K562 (cell line): Measurements from ENCODE around the gene AHI1.

Source experiments
- HNRNPUL1 ChIP-seq: fragments of 200-400 bp; formaldehyde crosslinking; IDR thresholded peaks from 2 replicates; pipeline ENCODE4 v1.6.1; 2017; ENCODE audit warnings: low read length
- MYC ChIP-seq, 2 experiments: fragments of 250-450 bp in 1 of 2; sonication (Bioruptor Pico) in 1 of 2; IDR thresholded peaks; 2 replicates each; pipeline versions ENCODE4 v1.5.1 to v1.6.1; 2012 to 2021; ENCODE audit warnings: low read depth in 2 of 2, borderline replicate concordance in 1 of 2, improper control_type of control experiment in 1 of 2, low read length in 1 of 2, mild to moderate bottlenecking in 1 of 2, moderate library complexity in 1 of 2
- NR2C1 ChIP-seq, 2 experiments: fragments of 450-650 bp; IDR thresholded peaks; 2 replicates each; pipeline ENCODE4 v1.6.1; 2017; ENCODE audit warnings: mild to moderate bottlenecking in 2 of 2, antibody characterized with exemption in 1 of 2, inconsistent platforms in 1 of 2, missing compliant biosample characterization in 1 of 2, missing genetic modification characterization in 1 of 2

- no peak for TF ChIP-seq MYC (IDR thresholded peaks at IDR 0.05; ENCODE audit: low read depth, low read length)
- no peak for TF ChIP-seq MYC (CRISPR knock-in tag; IDR thresholded peaks at IDR 0.05; ENCODE audit: borderline replicate concordance, low read depth)
- no peak for TF ChIP-seq NR2C1 (IDR thresholded peaks at IDR 0.05)
- TF ChIP-seq NR2C1 (tag; IDR thresholded peaks at IDR 0.05): no peak
- no peak for TF ChIP-seq HNRNPUL1
Observed at GRCh38 chr6:135358251-135358821, 139.2 kb downstream of the AHI1 start.
